ENCODE measurements around the gene RRN3.

DNA sequence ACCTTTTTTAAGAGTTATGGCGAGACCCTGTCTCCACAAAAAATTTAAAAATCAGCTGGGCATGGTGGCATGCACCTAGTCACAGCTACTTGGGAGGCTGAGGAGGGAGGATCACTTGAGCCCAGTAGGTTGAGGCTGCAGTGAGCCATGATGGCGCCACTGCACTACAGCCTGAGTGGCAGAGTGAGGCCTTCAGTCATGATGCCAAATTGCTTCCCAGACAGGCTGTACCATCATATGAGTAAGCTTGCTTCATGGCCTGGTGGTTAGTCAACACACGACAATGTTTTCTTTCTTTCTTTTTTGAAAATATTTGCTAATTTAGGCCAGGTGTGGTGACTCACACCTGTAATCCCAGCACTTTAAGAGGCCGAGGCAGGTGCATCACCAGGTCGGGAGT lies 50.7 kb downstream of the RRN3 start:
- no peak for TF ChIP-seq POLR2A (IDR thresholded peaks at IDR 0.05)
- TF ChIP-seq, protein P1, sequence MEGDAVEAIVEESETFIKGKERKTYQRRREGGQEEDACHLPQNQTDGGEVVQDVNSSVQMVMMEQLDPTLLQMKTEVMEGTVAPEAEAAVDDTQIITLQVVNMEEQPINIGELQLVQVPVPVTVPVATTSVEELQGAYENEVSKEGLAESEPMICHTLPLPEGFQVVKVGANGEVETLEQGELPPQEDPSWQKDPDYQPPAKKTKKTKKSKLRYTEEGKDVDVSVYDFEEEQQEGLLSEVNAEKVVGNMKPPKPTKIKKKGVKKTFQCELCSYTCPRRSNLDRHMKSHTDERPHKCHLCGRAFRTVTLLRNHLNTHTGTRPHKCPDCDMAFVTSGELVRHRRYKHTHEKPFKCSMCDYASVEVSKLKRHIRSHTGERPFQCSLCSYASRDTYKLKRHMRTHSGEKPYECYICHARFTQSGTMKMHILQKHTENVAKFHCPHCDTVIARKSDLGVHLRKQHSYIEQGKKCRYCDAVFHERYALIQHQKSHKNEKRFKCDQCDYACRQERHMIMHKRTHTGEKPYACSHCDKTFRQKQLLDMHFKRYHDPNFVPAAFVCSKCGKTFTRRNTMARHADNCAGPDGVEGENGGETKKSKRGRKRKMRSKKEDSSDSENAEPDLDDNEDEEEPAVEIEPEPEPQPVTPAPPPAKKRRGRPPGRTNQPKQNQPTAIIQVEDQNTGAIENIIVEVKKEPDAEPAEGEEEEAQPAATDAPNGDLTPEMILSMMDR (IDR thresholded peaks at IDR 0.05), result no peak
